ENCODE measurements around the gene ECE1.

ECE1 gene

DNA sequence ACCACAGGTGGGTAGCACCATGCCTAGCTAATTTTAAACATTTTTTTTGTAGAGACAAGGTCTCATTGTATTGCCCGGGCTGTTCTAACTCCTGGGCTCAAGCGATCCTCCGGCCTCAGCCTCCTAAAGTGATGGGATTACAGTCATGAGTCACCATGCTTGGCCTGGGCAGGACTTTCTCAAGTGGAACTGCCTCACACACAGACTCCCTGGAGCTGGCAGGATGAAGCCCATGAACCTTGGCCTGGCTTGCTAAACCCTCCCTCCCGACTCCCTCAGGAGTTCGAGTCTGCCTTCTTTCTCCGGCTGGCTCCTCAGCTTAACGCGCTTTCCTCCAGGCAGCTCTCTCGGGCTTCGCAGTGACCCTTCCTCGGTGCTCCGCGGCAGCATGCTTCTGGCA is 7.7 kb upstream of the ECE1 start:
- no peaks in the 10 kb centered on the region for H3K79me2 ChIP-seq (ENCODE audit: insufficient read depth, low read length)
- H3K36me3 ChIP-seq (ENCODE audit: insufficient read depth, low read length): no peaks in the 10 kb centered on the region; the same call in 1 of the 2 replicates
- H3K4me1 ChIP-seq (ENCODE audit: insufficient read depth, low read length): peaks cover 8% of the 10 kb centered on the region
- H3K27ac ChIP-seq (ENCODE audit: low read length): no peak overlapping the region
- TF ChIP-seq EZH2 (IDR thresholded peaks at IDR 0.05; ENCODE audit: borderline replicate concordance, low read depth, low read length, severe bottlenecking) (no peak), CTCF (IDR thresholded peaks at IDR 0.05; ENCODE audit: borderline replicate concordance, extremely low read depth, low read length, poor library complexity, severe bottlenecking) (no peak)
- no peak overlapping the region for H3K4me3 ChIP-seq (ENCODE audit: low read depth in 1 of 2, low read length in 2 of 2)
- no peaks in the 10 kb centered on the region for H3K9me3 ChIP-seq (ENCODE audit: insufficient read depth, low read length, severe bottlenecking)
- peaks cover 50% of the 10 kb centered on the region for H4K20me1 ChIP-seq (ENCODE audit: insufficient read depth, low read length)
- H3K4me2 ChIP-seq (ENCODE audit: insufficient read depth, low read length): no peak overlapping the region
- H2AFZ ChIP-seq (ENCODE audit: low read depth, low read length): no peak overlapping the region
- ATAC-seq (ENCODE audit: insufficient read depth, low read depth) (no peak), DNase-seq (no peak)
- H3K27me3 ChIP-seq (ENCODE audit: insufficient read depth, low read length, poor library complexity): no peaks in the 10 kb centered on the region
- H3K9ac ChIP-seq (ENCODE audit: low read depth, low read length): no peak overlapping the region

- Histone ChIP-seq H3K27me3 (ENCODE audit: insufficient read depth, low read length, poor library complexity) (no peaks in the 10 kb centered on the region), H3K4me2 (ENCODE audit: insufficient read depth, low read length) (no peak overlapping the region), H2AFZ (ENCODE audit: low read depth, low read length) (no peak overlapping the region), H3K79me2 (ENCODE audit: insufficient read depth, low read length) (no peaks in the 10 kb centered on the region), H3K4me3 (ENCODE audit: low read depth in 1 of 2, low read length in 2 of 2) (no peak overlapping the region), H3K9me3 (ENCODE audit: insufficient read depth, low read length, severe bottlenecking) (no peaks in the 10 kb centered on the region), H3K4me1 (ENCODE audit: insufficient read depth, low read length) (peaks cover 8% of the 10 kb centered on the region), H4K20me1 (ENCODE audit: insufficient read depth, low read length) (peaks cover 45% of the 10 kb centered on the region), H3K27ac (ENCODE audit: low read length) (no peak overlapping the region), H3K9ac (ENCODE audit: low read depth, low read length) (no peak overlapping the region), H3K36me3 (ENCODE audit: insufficient read depth, low read length) (no peaks in the 10 kb centered on the region; the same call in 1 of the 2 replicates)
- ATAC-seq (ENCODE audit: insufficient read depth, low read depth) (no peak), DNase-seq (no peak)
- TF ChIP-seq EZH2 (IDR thresholded peaks at IDR 0.05; ENCODE audit: borderline replicate concordance, low read depth, low read length, severe bottlenecking) (no peak), CTCF (IDR thresholded peaks at IDR 0.05; ENCODE audit: borderline replicate concordance, extremely low read depth, low read length, poor library complexity, severe bottlenecking) (no peak)
These were observed 6.5 kb upstream of the ECE1 start for GRCh38 chr1:21296509-21297354.

- H3K4me2 ChIP-seq (ENCODE audit: insufficient read depth, low read length): no peak overlapping the region
- H3K9ac ChIP-seq (ENCODE audit: low read depth, low read length): no peak overlapping the region
- H3K27me3 ChIP-seq (ENCODE audit: insufficient read depth, low read length, poor library complexity): peaks cover 3% of the 10 kb centered on the region
- H2AFZ ChIP-seq (ENCODE audit: low read depth, low read length): no peak overlapping the region
- H3K9me3 ChIP-seq (ENCODE audit: insufficient read depth, low read length, severe bottlenecking): no peaks in the 10 kb centered on the region
- peaks cover 53% of the 10 kb centered on the region for H4K20me1 ChIP-seq (ENCODE audit: insufficient read depth, low read length)
- no peak for DNase-seq
- no peak for ATAC-seq (ENCODE audit: insufficient read depth, low read depth)
- H3K4me3 ChIP-seq (ENCODE audit: low read depth in 1 of 2, low read length in 2 of 2): no peak overlapping the region
- no peak for TF ChIP-seq CTCF (IDR thresholded peaks at IDR 0.05; ENCODE audit: borderline replicate concordance, extremely low read depth, low read length, poor library complexity, severe bottlenecking)
- no peak for TF ChIP-seq EZH2 (IDR thresholded peaks at IDR 0.05; ENCODE audit: borderline replicate concordance, low read depth, low read length, severe bottlenecking)
- peaks cover 15% of the 10 kb centered on the region for H3K4me1 ChIP-seq (ENCODE audit: insufficient read depth, low read length)
- H3K27ac ChIP-seq (ENCODE audit: low read length): no peak overlapping the region
- no peaks in the 10 kb centered on the region for H3K79me2 ChIP-seq (ENCODE audit: insufficient read depth, low read length)
- no peaks in the 10 kb centered on the region; the same call in 1 of the 2 replicates for H3K36me3 ChIP-seq (ENCODE audit: insufficient read depth, low read length)
These were observed 5.3 kb upstream of the ECE1 start for GRCh38 chr1:21295545-21295944.

All from DND-41 (cell line).